GM12875 (cell line): ENCODE results near the gene HOXC9.

Source experiments
- H3K4me3 ChIP-seq: one replicate; pipeline ENCODE4 v1.5.1; 2011; ENCODE audit warnings: low read depth, low read length, control low read depth
- TF ChIP-seq, protein P1 (sequence below): IDR thresholded peaks from 2 replicates; pipeline ENCODE4 v1.5.1; 2011; ENCODE audit warnings: low read depth, mild to moderate bottlenecking, control low read depth, inconsistent platforms, low read length, moderate library complexity, borderline replicate concordance; ENCODE audit not compliant: insufficient read depth

Gene HOXC9

DNA sequence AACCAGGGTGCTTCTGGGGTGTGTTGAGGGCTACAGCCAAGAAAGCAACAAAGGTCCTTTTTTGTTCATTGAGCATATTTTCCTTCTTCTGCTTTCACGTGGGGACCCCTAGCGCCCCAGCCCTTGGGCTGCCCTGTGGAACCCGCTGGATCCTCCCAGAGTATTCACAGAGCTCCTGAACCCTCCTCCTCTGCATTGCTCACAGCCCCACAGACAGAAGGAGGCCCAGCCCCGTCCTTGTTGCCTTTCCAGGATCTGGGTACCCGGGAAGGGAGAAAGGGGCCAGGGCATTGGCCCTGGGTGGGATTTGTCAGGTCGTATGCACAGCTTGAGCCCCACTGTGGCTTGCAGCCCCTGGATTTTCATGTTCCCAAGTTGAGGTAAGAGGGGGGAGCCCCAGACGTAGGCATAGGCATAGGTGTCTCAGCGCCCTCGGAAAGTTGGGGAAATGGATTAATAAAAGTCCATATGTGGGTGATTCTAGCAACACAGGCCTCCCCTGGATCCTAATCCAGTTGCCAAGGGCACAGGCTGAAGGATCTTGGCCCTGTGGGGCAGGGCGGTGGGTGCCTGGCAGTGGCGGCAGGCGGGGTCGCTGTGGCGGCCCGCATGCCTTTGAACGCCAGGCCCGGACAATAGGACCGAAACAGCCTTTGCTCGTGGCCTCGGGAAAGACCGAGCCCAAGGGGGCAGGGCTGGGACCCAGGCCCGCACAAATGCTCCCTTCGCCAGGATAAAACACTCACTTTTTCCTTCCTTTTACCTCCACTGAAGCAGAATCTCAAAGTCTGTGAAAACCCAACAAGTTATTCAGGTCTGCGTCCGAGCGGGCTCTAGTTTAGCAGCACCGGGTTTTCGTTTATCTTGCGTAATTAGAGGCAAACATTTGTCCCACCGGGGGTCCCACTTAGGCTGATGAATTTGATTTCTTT, 18.1 kb upstream of the HOXC9 start:
- H3K4me3 ChIP-seq = no peak overlapping the region
- TF ChIP-seq, protein P1, sequence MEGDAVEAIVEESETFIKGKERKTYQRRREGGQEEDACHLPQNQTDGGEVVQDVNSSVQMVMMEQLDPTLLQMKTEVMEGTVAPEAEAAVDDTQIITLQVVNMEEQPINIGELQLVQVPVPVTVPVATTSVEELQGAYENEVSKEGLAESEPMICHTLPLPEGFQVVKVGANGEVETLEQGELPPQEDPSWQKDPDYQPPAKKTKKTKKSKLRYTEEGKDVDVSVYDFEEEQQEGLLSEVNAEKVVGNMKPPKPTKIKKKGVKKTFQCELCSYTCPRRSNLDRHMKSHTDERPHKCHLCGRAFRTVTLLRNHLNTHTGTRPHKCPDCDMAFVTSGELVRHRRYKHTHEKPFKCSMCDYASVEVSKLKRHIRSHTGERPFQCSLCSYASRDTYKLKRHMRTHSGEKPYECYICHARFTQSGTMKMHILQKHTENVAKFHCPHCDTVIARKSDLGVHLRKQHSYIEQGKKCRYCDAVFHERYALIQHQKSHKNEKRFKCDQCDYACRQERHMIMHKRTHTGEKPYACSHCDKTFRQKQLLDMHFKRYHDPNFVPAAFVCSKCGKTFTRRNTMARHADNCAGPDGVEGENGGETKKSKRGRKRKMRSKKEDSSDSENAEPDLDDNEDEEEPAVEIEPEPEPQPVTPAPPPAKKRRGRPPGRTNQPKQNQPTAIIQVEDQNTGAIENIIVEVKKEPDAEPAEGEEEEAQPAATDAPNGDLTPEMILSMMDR = no peak

DNA sequence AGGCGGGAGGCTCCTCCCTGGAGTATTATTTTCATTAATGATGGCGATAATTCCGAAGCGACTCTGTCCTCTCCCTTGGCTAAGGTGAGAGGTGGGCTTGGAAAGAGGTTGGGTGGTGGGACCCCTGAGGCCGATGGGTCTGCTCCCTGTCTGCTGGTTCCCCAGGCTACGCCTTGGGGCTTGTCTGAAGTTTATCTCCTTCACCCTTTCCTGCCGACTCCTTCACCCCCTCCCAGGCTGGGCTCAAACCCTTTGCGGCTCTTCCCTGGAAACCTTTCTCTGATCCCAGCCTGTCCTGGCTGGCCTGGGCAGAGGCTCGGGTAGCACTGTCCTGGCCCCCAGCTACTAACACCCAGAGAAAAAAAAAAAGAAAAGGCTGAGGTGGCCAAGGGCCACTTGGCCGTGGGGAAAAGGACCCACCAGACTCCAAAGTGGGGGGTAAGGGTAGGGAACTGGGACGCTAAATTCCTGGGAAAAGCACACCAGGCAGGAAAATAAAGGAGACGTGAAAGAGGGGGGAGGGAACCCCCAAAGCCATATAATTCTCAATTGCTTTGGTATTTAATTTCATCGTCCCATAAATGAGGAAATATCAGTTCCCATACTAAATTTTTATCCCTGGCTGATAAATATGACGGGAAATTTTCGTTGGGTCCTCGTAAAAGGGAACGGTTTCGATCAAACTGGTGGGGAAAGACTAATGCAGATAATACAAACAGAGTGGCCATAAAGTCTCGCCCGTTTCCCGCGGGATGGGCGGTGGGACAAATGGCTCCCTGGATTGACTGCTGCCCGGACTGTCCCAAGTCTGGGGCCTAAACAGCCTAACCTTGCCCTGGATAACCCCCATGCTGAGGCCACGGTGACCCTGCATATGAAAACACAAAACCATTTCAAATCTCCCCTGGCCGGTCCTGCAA, 17.1 kb upstream of the HOXC9 start:
- H3K4me3 ChIP-seq = no peak overlapping the region
- TF ChIP-seq, protein P1 = no peak

DNA sequence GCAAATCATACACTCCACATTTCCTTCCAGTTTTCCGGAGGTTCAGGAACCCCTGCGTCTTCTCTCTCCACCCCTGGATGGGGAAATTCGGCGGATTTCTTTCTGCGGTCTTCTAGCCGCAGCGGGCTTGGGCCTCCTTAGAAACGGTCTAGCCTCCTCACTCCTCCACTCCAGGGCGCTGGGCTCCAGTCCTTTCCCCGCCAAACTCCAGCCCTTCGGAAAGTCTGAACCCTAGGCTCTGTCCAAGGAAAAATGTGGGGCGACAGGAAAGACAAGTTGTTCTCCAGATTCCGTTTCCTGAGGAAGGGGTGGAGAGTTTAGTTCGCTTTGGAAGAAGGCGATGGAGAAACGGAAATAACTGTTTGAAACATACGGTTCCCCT, 16.4 kb upstream of the HOXC9 start:
- TF ChIP-seq, protein P1 = no peak
- no peak overlapping the region for H3K4me3 ChIP-seq

DNA sequence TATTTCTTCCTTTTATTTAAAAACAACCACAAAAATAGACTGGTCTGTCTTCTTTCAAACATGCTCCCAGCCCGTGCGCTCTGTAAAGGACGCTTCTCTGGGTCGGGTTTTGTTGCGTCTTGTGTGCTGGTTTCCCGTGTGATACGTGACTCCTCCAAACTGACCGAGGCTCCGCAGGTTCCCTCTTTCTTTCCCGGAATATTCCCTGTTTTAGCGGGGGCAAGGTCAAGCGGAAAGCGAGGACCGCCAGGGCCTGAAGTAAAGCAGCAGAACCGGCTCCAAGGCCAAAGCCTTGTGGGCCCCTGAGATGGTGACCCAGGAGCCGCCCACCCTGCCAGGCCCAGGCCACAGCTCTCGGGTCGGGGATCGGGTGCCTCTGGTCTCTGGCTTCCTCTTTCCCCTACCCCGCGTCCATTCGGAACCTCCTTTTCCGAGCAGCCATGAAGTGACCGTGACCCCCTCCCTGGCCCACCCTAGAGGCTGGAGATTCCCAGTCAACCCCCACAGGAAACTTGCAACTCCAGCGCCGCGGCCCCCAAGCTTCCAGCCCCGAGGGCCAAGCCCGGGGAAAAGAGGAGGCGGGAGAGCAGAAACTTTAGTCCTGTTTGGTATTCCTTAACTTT, 15.9 kb upstream of the HOXC9 start:
- H3K4me3 ChIP-seq = no peak overlapping the region
- TF ChIP-seq, protein P1 = no peak

DNA sequence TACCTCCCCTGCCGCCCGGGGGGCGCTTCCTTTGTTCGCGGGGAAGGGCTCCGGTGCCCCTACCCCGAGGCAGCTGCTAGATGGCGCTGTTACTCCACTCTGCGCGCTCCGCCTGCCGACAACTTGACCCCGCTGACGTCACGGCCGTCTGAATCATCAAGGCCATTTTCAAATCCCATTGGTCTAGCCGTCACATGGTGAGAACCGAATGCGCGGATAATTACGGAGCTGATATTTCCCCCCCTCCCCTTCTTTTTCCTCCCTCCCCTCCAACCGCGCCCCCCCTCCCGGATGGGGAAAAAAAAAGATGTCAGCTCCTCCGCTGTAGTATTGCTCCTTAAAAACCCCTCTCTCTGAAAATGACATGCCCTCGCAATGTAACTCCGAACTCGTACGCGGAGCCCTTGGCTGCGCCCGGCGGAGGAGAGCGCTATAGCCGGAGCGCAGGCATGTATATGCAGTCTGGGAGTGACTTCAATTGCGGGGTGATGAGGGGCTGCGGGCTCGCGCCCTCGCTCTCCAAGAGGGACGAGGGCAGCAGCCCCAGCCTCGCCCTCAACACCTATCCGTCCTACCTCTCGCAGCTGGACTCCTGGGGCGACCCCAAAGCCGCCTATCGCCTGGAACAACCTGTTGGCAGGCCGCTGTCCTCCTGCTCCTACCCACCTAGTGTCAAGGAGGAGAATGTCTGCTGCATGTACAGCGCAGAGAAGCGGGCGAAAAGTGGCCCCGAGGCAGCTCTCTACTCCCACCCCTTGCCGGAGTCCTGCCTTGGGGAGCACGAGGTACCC, 14.9 kb upstream of the HOXC9 start, which contains the start of gene HOXC10:
TSS of gene HOXC10 (plus strand) at position 246 of the 791 bp plus-strand sequence. CDS start at position 360, 114 bp downstream.
- H3K4me3 ChIP-seq = peak within 1 kb of the TSS; percentile 38
- TF ChIP-seq, protein P1 = peak; percentile 88

DNA sequence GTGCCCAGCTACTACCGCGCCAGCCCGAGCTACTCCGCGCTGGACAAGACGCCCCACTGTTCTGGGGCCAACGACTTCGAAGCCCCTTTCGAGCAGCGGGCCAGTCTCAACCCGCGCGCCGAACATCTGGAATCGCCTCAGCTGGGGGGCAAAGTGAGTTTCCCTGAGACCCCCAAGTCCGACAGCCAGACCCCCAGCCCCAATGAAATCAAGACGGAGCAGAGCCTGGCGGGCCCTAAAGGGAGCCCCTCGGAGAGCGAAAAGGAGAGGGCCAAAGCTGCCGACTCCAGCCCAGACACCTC, 14.3 kb upstream of the HOXC9 start:
- TF ChIP-seq, protein P1 = no peak
- H3K4me3 ChIP-seq = peak overlapping the region; percentile 38
